IMR-90 (cell line): ENCODE measurements around the gene LAIR1. TPM values are rescaled to one million over a fixed set of nuclear protein-coding genes. Genes with fewer than 3 reads are reported as not detected.

Experiments
- ATAC-seq: fragments of 200-7000 bp; cut with Tn5 transposase; 2 replicates; pipeline ENCODE4 v1.9.1; 2020; ENCODE audit warnings: low read depth, mild to moderate bottlenecking, moderate library complexity
- BruUV-seq: library from RNA; stranded (reverse); fragments of 400-500 nt; replicated peaks from 2 replicates; lab custom pipeline; 2021; lab: Mats Ljungman, UMichigan
- CTCF ChIA-PET: fragments of 300-600 bp; formaldehyde crosslinking; extraction: SDS; loops from one replicate; lab custom pipeline; 2021; ENCODE audit warnings: antibody characterized with exemption; lab: Yijun Ruan, JAX
- POLR2A ChIA-PET: fragments of 300-600 bp; sonication (Branson Sonifier 250); formaldehyde crosslinking; loops from one replicate; lab custom pipeline; 2022; ENCODE audit warnings: antibody characterized with exemption; ENCODE audit not compliant: unreplicated experiment; lab: Charles Lee
- DNase-seq: peaks from one replicate; pipeline ENCODE4 v3.0.0; 2013
- H2AFZ ChIP-seq: replicated peaks from 2 replicates; pipeline ENCODE3; 2013; ENCODE audit warnings: low read length, mild to moderate bottlenecking; ENCODE audit not compliant: poor library complexity
- H2AK5ac ChIP-seq: 2 replicates; pipeline ENCODE4 v1.6.1; 2013; ENCODE audit warnings: low read depth, low read length, inconsistent platforms
- H2AK9ac ChIP-seq: replicated peaks from 2 replicates; pipeline ENCODE3; 2013; ENCODE audit warnings: mild to moderate bottlenecking, low read depth, low read length, moderate library complexity; ENCODE audit not compliant: poor library complexity
- H2BK120ac ChIP-seq: 2 replicates; pipeline ENCODE4 v1.6.1; 2013; ENCODE audit warnings: low read depth, low read length, inconsistent platforms
- H2BK15ac ChIP-seq: 3 replicates; pipeline ENCODE4 v1.6.1; 2013; ENCODE audit warnings: low read depth, low read length, inconsistent platforms
- H2BK20ac ChIP-seq: 2 replicates; pipeline ENCODE4 v1.6.1; 2013; ENCODE audit warnings: low read depth, mild to moderate bottlenecking, inconsistent platforms, low read length, moderate library complexity
- H2BK5ac ChIP-seq: 2 replicates; pipeline ENCODE4 v1.6.1; 2013; ENCODE audit warnings: mild to moderate bottlenecking, low read depth, low read length, inconsistent platforms; ENCODE audit not compliant: poor library complexity, severe bottlenecking
- H3K14ac ChIP-seq: replicated peaks from 2 replicates; pipeline ENCODE4 v1.6.1; 2013; ENCODE audit warnings: low read depth, low read length, inconsistent platforms
- H3K18ac ChIP-seq: 2 replicates; pipeline ENCODE4 v1.6.1; 2013; ENCODE audit warnings: low read depth, low read length, control low read depth
- H3K23ac ChIP-seq: 2 replicates; pipeline ENCODE4 v1.6.1; 2013; ENCODE audit warnings: low read depth, low read length, inconsistent platforms
- H3K27ac ChIP-seq: 2 replicates; pipeline ENCODE4 v1.5.1; 2013; ENCODE audit warnings: mild to moderate bottlenecking, control low read depth, low read length; ENCODE audit not compliant: insufficient read depth
- H3K27me3 ChIP-seq: 2 replicates; pipeline ENCODE4 v1.6.1; 2013; ENCODE audit warnings: low read length; ENCODE audit not compliant: control insufficient read depth, insufficient read depth
- H3K36me3 ChIP-seq: 2 replicates; pipeline ENCODE4 v1.6.1; 2013; ENCODE audit warnings: low read length, mixed read lengths; ENCODE audit not compliant: control insufficient read depth, insufficient read depth
- H3K4ac ChIP-seq: 2 replicates; pipeline ENCODE4 v1.6.1; 2013; ENCODE audit warnings: low read depth, low read length, inconsistent platforms
- H3K4me1 ChIP-seq: 2 replicates; pipeline ENCODE4 v1.6.1; 2013; ENCODE audit warnings: low read length, mixed read lengths; ENCODE audit not compliant: control insufficient read depth, insufficient read depth
- H3K4me2 ChIP-seq: 2 replicates; pipeline ENCODE4 v1.6.1; 2013; ENCODE audit warnings: low read depth, mild to moderate bottlenecking, control low read depth, low read length, moderate library complexity
- H3K4me3 ChIP-seq: 2 replicates; pipeline ENCODE4 v1.5.1; 2013; ENCODE audit warnings: low read depth, mild to moderate bottlenecking, control low read depth, low read length, moderate library complexity; ENCODE audit not compliant: insufficient read depth
- H3K56ac ChIP-seq: 2 replicates; pipeline ENCODE4 v1.6.1; 2013; ENCODE audit warnings: low read length, inconsistent platforms; ENCODE audit not compliant: insufficient read depth; ENCODE audit errors: extremely low read depth
- H3K79me1 ChIP-seq, 2 experiments: 2 replicates each; pipeline ENCODE4 v1.6.1; 2013; ENCODE audit warnings: low read length in 2 of 2, inconsistent platforms in 1 of 2, low read depth in 1 of 2
- H3K9ac ChIP-seq: 2 replicates; pipeline ENCODE4 v1.6.1; 2013; ENCODE audit warnings: low read depth, low read length, control low read depth
- H3K9me1 ChIP-seq: 2 replicates; pipeline ENCODE4 v1.6.1; 2013; ENCODE audit warnings: low read length, inconsistent platforms; ENCODE audit not compliant: insufficient read depth
- H3K9me3 ChIP-seq: 2 replicates; pipeline ENCODE4 v1.6.1; 2013; ENCODE audit warnings: low read length; ENCODE audit not compliant: control insufficient read depth, insufficient read depth
- H4K20me1 ChIP-seq: 2 replicates; pipeline ENCODE4 v1.6.1; 2013; ENCODE audit warnings: low read length, inconsistent platforms; ENCODE audit not compliant: insufficient read depth
- H4K5ac ChIP-seq: 2 replicates; pipeline ENCODE4 v1.6.1; 2013; ENCODE audit warnings: mild to moderate bottlenecking, low read depth, low read length, control low read depth
- H4K8ac ChIP-seq, 2 experiments: 2 replicates each; pipeline ENCODE4 v1.6.1; 2013; ENCODE audit warnings: low read depth in 2 of 2, low read length in 2 of 2, control low read depth in 1 of 2, inconsistent platforms in 1 of 2
- H4K91ac ChIP-seq: 2 replicates; pipeline ENCODE4 v1.6.1; 2013; ENCODE audit warnings: low read depth, low read length, inconsistent platforms; ENCODE audit not compliant: insufficient read depth
- BHLHE40 ChIP-seq: fragments of 150-350 bp; IDR thresholded peaks from 2 replicates; pipeline ENCODE4 v1.6.1; 2016; ENCODE audit warnings: mild to moderate bottlenecking, low read depth, low read length
- CEBPB ChIP-seq: IDR thresholded peaks from 2 replicates; pipeline ENCODE4 v1.6.1; 2012; ENCODE audit warnings: low read depth, low read length, improper control_type of control experiment
- CHD1 ChIP-seq: IDR thresholded peaks from 2 replicates; pipeline ENCODE4 v1.6.1; 2012; ENCODE audit warnings: low read depth, low read length, improper control_type of control experiment
- CTCF ChIP-seq: conservative IDR thresholded peaks from 2 replicates; pipeline ENCODE4 v1.5.1; 2012; ENCODE audit warnings: mild to moderate bottlenecking, low read depth, low read length, improper control_type of control experiment
- ELK1 ChIP-seq: fragments of 150-350 bp; IDR thresholded peaks from 2 replicates; pipeline ENCODE4 v1.6.1; 2016; ENCODE audit warnings: low read depth, mild to moderate bottlenecking, low read length, moderate library complexity, borderline replicate concordance
- FOS ChIP-seq: fragments of 150-350 bp; IDR thresholded peaks from 2 replicates; pipeline ENCODE4 v1.6.1; 2016; ENCODE audit warnings: low read depth, low read length
- MAFK ChIP-seq: IDR thresholded peaks from 2 replicates; pipeline ENCODE4 v1.6.1; 2012; ENCODE audit warnings: low read depth, low read length, improper control_type of control experiment
- MAZ ChIP-seq: IDR thresholded peaks from 2 replicates; pipeline ENCODE4 v1.6.1; 2012; ENCODE audit warnings: low read depth, mild to moderate bottlenecking, low read length, improper control_type of control experiment, moderate library complexity, borderline replicate concordance
- MXI1 ChIP-seq: IDR thresholded peaks from 2 replicates; pipeline ENCODE4 v1.6.1; 2012; ENCODE audit warnings: low read depth, mild to moderate bottlenecking, low read length, moderate library complexity, borderline replicate concordance
- NFE2L2 ChIP-seq: fragments of 150-350 bp; IDR thresholded peaks from 2 replicates; pipeline ENCODE4 v1.6.1; 2016; ENCODE audit warnings: low read depth, mild to moderate bottlenecking, low read length
- POLR2A ChIP-seq: IDR thresholded peaks from 2 replicates; pipeline ENCODE4 v1.6.1; 2012; ENCODE audit warnings: mild to moderate bottlenecking, low read depth, low read length
- RAD21 ChIP-seq: IDR thresholded peaks from 2 replicates; pipeline ENCODE4 v1.6.1; 2012; ENCODE audit warnings: low read length, improper control_type of control experiment
- RCOR1 ChIP-seq: IDR thresholded peaks from 2 replicates; pipeline ENCODE4 v1.6.1; 2012; ENCODE audit warnings: mild to moderate bottlenecking, low read length, improper control_type of control experiment; ENCODE audit not compliant: insufficient replicate concordance
- RFX5 ChIP-seq: IDR thresholded peaks from 2 replicates; pipeline ENCODE4 v1.8.0; 2012; ENCODE audit warnings: low read depth, mild to moderate bottlenecking, low read length, moderate library complexity
- SMC3 ChIP-seq: fragments of 150-350 bp; IDR thresholded peaks from 2 replicates; pipeline ENCODE4 v1.6.1; 2016; ENCODE audit warnings: low read depth, mild to moderate bottlenecking, antibody characterized with exemption, low read length, moderate library complexity
- WGBS, 2 experiments: methylation state at CpG; one replicate each; pipeline versions ENCODE4 v1.1.5 to v1.1.7; 2013; ENCODE audit warnings: missing lambda C conversion rate in 2 of 2; ENCODE audit not compliant: insufficient read length in 1 of 2; ENCODE audit errors: extremely low coverage in 2 of 2; 5-methylcytosine and 5-hydroxymethylcytosine counted together
- dilution Hi-C: fragments of 300-500 bp; cut with HindIII; formaldehyde crosslinking; loops from one replicate; pipeline ENCODE4 v1.14.3; 2018; ENCODE audit warnings: low sequenced_read_pairs; ENCODE audit not compliant: unreplicated experiment
- in situ Hi-C: fragments of 300-500 bp; cut with MboI; formaldehyde crosslinking; loops from 3 replicates; pipeline ENCODE4 v1.14.3; 2019; ENCODE audit warnings: low sequenced_read_pairs, inconsistent platforms, mixed read lengths
- intact Hi-C: fragments of 100-400 bp; cut with micrococcal nuclease; formaldehyde crosslinking; loops from 2 replicates; pipeline ENCODE4 v1.10.0; 2022
- polyA plus RNA-seq, 3 experiments: library from polyadenylated mRNA; depleted of rRNA; stranded (reverse); fragments of >200 nt; gene quantifications; 2 replicates each; pipeline ENCODE4 v1.2.3, GENCODE V29; 2012; ENCODE audit warnings: low replicate concordance in 1 of 3
- total RNA-seq: library from RNA; depleted of rRNA; stranded (reverse); fragments of >200 nt; gene quantifications from 2 replicates; pipeline ENCODE4 v1.2.3, GENCODE V29; 2012
- TF ChIP-seq, protein P1 (sequence below): fragments of 150-350 bp; IDR thresholded peaks from 2 replicates; pipeline ENCODE4 v1.6.1; 2017; ENCODE audit warnings: mild to moderate bottlenecking, antibody characterized with exemption, low read length, low read depth

The LAIR1 gene
- total and polyA plus RNA-seq, 2 of the 4 experiments (the other 2 are of a cell fraction), result not detected

GRCh38 chr19:54412877-54413276, 48.1 kb upstream of the LAIR1 start:
- H3K9me1 ChIP-seq, result peaks cover 3% of the 10 kb centered on the region; the same call in 1 of the 2 replicates
- peaks cover 20% of the 10 kb centered on the region for H3K27me3 ChIP-seq
- H3K9ac ChIP-seq, result no peak overlapping the region
- no peak for TF ChIP-seq CEBPB
- TF ChIP-seq MXI1, result no peak
- TF ChIP-seq CTCF, result no peak
- no peak for TF ChIP-seq RFX5
- TF ChIP-seq, protein P1, sequence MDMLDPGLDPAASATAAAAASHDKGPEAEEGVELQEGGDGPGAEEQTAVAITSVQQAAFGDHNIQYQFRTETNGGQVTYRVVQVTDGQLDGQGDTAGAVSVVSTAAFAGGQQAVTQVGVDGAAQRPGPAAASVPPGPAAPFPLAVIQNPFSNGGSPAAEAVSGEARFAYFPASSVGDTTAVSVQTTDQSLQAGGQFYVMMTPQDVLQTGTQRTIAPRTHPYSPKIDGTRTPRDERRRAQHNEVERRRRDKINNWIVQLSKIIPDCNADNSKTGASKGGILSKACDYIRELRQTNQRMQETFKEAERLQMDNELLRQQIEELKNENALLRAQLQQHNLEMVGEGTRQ, result no peak
- no peak for TF ChIP-seq MAFK
- no peak for TF ChIP-seq RCOR1
- TF ChIP-seq CHD1, result no peak
- no peak for TF ChIP-seq MAZ
- no peak for TF ChIP-seq RAD21
- TF ChIP-seq NFE2L2, result no peak
- TF ChIP-seq POLR2A, result no peak
- TF ChIP-seq SMC3, result no peak
- no peak for TF ChIP-seq BHLHE40
- no peak for TF ChIP-seq ELK1
- TF ChIP-seq FOS, result no peak
- H4K91ac ChIP-seq, result no peak overlapping the region
- no peak overlapping the region for H3K4ac ChIP-seq
- dilution Hi-C loops, result no loop called here
- H2BK5ac ChIP-seq, result no peak overlapping the region
- WGBS, 2 experiments, result no CpG with 5 or more reads among the region's 4 CpGs
- no peak overlapping the region for H3K23ac ChIP-seq
- H3K4me1 ChIP-seq, result no peaks in the 10 kb centered on the region
- in situ Hi-C loops, result no loop called here
- no peaks in the 10 kb centered on the region for H3K79me1 ChIP-seq
- no peak overlapping the region for H3K27ac ChIP-seq
- no TSS peak for BruUV-seq
- ATAC-seq (no peak), DNase-seq (no peak)
- H2AK5ac ChIP-seq, result no peak overlapping the region
- peaks cover 4% of the 10 kb centered on the region; the same call in 1 of the 2 replicates for H3K9me3 ChIP-seq
- H4K20me1 ChIP-seq, result no peaks in the 10 kb centered on the region
- H3K56ac ChIP-seq, result no peak overlapping the region
- H3K4me2 ChIP-seq, result no peak overlapping the region
- no peak overlapping the region for H3K14ac ChIP-seq
- H3K4me3 ChIP-seq, result no peak overlapping the region
- H2BK20ac ChIP-seq, result no peak overlapping the region
- no peak overlapping the region for H4K5ac ChIP-seq
- intact Hi-C loops, result no loop called here
- H3K36me3 ChIP-seq, result no peaks in the 10 kb centered on the region
- no peak overlapping the region for H2BK120ac ChIP-seq
- no peak overlapping the region for H3K18ac ChIP-seq
- no peak overlapping the region for H2BK15ac ChIP-seq
- no peak overlapping the region for H2AFZ ChIP-seq
- CTCF ChIA-PET, result no interaction called here
- no peak overlapping the region for H2AK9ac ChIP-seq
- H4K8ac ChIP-seq, result no peak overlapping the region
- POLR2A ChIA-PET, result no interaction called here
